Mesenchymal stem cell (in vitro differentiated cells and primary cell): ENCODE data around the gene SULT1C2.

Experiments used
- DNase-seq: peaks from one replicate; pipeline ENCODE4 v3.0.0-alpha.2; 2013
- H2AFZ ChIP-seq: one replicate; pipeline ENCODE4 v1.6.1; 2013; ENCODE audit warnings: low read depth, mild to moderate bottlenecking, control low read depth, inconsistent platforms, low read length, moderate library complexity
- H2AK5ac ChIP-seq: 2 replicates; pipeline ENCODE4 v1.6.1; 2013; ENCODE audit warnings: low read length, moderate library complexity, mild to moderate bottlenecking, inconsistent platforms; ENCODE audit not compliant: severe bottlenecking
- H2BK120ac ChIP-seq: one replicate; pipeline ENCODE4 v1.6.1; 2013; ENCODE audit warnings: low read depth, mild to moderate bottlenecking, inconsistent platforms, low read length, moderate library complexity
- H2BK12ac ChIP-seq, 2 experiments: one replicate each; pipeline ENCODE4 v1.6.1; 2013; ENCODE audit warnings: inconsistent platforms in 2 of 2, low read length in 2 of 2, mild to moderate bottlenecking in 2 of 2, moderate library complexity in 2 of 2, control low read depth in 1 of 2
- H2BK15ac ChIP-seq: one replicate; pipeline ENCODE4 v1.6.1; 2013; ENCODE audit warnings: mild to moderate bottlenecking, low read depth, inconsistent platforms; ENCODE audit not compliant: poor library complexity, severe bottlenecking
- H2BK5ac ChIP-seq: 2 replicates; pipeline ENCODE4 v1.6.1; 2013; ENCODE audit warnings: low read depth, mild to moderate bottlenecking, low read length, control low read depth, inconsistent platforms; ENCODE audit not compliant: poor library complexity, severe bottlenecking
- H3K14ac ChIP-seq, 2 experiments: one replicate each; pipeline ENCODE4 v1.6.1; 2013; ENCODE audit warnings: inconsistent platforms in 2 of 2, low read length in 2 of 2, control low read depth in 1 of 2, mild to moderate bottlenecking in 1 of 2, moderate library complexity in 1 of 2
- H3K18ac ChIP-seq, 2 experiments: one replicate each; pipeline ENCODE4 v1.6.1; 2013; ENCODE audit warnings: inconsistent platforms in 2 of 2, low read length in 2 of 2, control low read depth in 1 of 2, low read depth in 1 of 2, mild to moderate bottlenecking in 1 of 2
- H3K23ac ChIP-seq, 2 experiments: one replicate each; pipeline ENCODE4 v1.6.1; 2013; ENCODE audit warnings: inconsistent platforms in 2 of 2, low read length in 2 of 2, mild to moderate bottlenecking in 2 of 2, moderate library complexity in 2 of 2, control low read depth in 1 of 2
- H3K27ac ChIP-seq: 2 replicates; pipeline ENCODE4 v1.5.1; 2013; ENCODE audit warnings: mild to moderate bottlenecking, moderate library complexity, low read length, control low read depth, inconsistent platforms; ENCODE audit not compliant: poor library complexity, severe bottlenecking
- H3K27me3 ChIP-seq, 2 experiments: 2 replicates each; pipeline versions ENCODE4 v1.6.1 to v1.7.0; 2013; ENCODE audit warnings: low read length in 2 of 2, mild to moderate bottlenecking in 2 of 2, moderate library complexity in 2 of 2, control low read depth in 1 of 2, inconsistent platforms in 1 of 2; ENCODE audit not compliant: control insufficient read depth in 1 of 2, insufficient read depth in 1 of 2
- H3K36me3 ChIP-seq, 2 experiments: 2 replicates each; pipeline versions ENCODE4 v1.6.1 to v1.7.0; 2013; ENCODE audit warnings: low read length in 2 of 2, control low read depth in 1 of 2, inconsistent platforms in 1 of 2, low read depth in 1 of 2, mild to moderate bottlenecking in 1 of 2; ENCODE audit not compliant: insufficient read depth in 2 of 2, control insufficient read depth in 1 of 2
- H3K4ac ChIP-seq, 2 experiments: one replicate each; pipeline ENCODE4 v1.6.1; 2013; ENCODE audit warnings: inconsistent platforms in 2 of 2, low read length in 2 of 2, mild to moderate bottlenecking in 2 of 2, moderate library complexity in 2 of 2, control low read depth in 1 of 2, low read depth in 1 of 2
- H3K4me1 ChIP-seq: 2 replicates; pipeline ENCODE4 v1.6.1; 2013; ENCODE audit warnings: low read depth, low read length, control low read depth; ENCODE audit not compliant: control insufficient read depth, insufficient read depth
- H3K4me2 ChIP-seq: 2 replicates; pipeline ENCODE4 v1.6.1; 2013; ENCODE audit warnings: low read length, mild to moderate bottlenecking, inconsistent platforms; ENCODE audit not compliant: poor library complexity, severe bottlenecking
- H3K4me3 ChIP-seq, 2 experiments: 2 replicates each; pipeline versions ENCODE4 v1.5.1 to v1.7.0; 2013; ENCODE audit warnings: low read length in 2 of 2, mild to moderate bottlenecking in 2 of 2, control low read depth in 1 of 2, low read depth in 1 of 2; ENCODE audit not compliant: insufficient read depth in 1 of 2
- H3K79me1 ChIP-seq: replicated peaks from 2 replicates; pipeline ENCODE4 v1.6.1; 2013; ENCODE audit warnings: mild to moderate bottlenecking, control low read depth, low read length, inconsistent platforms; ENCODE audit not compliant: poor library complexity, severe bottlenecking
- H3K9ac ChIP-seq: 2 replicates; pipeline ENCODE4 v1.7.0; 2013; ENCODE audit warnings: mild to moderate bottlenecking, low read length, moderate library complexity
- H3K9me3 ChIP-seq: 2 replicates; pipeline ENCODE4 v1.7.0; 2013; ENCODE audit warnings: mild to moderate bottlenecking, low read length; ENCODE audit not compliant: control insufficient read depth
- H4K8ac ChIP-seq: one replicate; pipeline ENCODE4 v1.6.1; 2013; ENCODE audit warnings: inconsistent platforms, mild to moderate bottlenecking, low read length, moderate library complexity
- H4K91ac ChIP-seq: one replicate; pipeline ENCODE4 v1.6.1; 2013; ENCODE audit warnings: mild to moderate bottlenecking, low read length, inconsistent platforms
- WGBS: methylation state at CpG from one replicate; pipeline ENCODE4 v1.1.7; 2013; ENCODE audit warnings: mixed read lengths; 5-methylcytosine and 5-hydroxymethylcytosine counted together

SULT1C2 gene

DNA sequence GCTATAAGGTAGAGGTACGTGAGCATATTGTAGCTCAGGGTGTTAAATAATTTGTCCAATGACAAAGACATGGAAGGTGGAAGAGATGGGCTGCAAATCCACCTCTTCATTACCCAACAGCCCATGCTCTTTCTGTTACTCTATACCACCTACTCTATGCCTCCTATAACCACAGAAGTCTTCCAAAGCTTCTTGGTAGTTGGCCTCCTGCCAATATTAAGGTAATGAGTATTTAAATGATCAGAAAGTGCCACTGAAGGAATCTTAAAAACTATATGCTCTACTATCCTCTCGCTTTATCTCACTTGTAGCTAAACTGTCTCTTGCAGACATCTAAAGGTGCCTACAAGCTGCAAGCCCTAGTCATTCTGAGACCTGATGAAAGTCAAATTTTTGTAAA, 41.1 kb downstream of the SULT1C2 start:
- Histone ChIP-seq H3K36me3 (no peaks in the 10 kb centered on the region), H2BK5ac (no peak overlapping the region), H4K8ac (no peak overlapping the region), H3K4me1 (peaks cover 8% of the 10 kb centered on the region), H3K23ac (no peak overlapping the region), H3K9ac (no peak overlapping the region), H3K4ac (no peak overlapping the region), H3K14ac (no peak overlapping the region), H3K27me3 (no peaks in the 10 kb centered on the region), H3K18ac (no peak overlapping the region), H3K27ac (no peak overlapping the region), H3K4me2 (no peak overlapping the region), H2AFZ (no peak overlapping the region), H3K9me3 (no peaks in the 10 kb centered on the region), H2BK120ac (no peak overlapping the region), H2BK12ac (no peak overlapping the region), H3K79me1 (no peaks in the 10 kb centered on the region), H2BK15ac (no peak overlapping the region), H2AK5ac (no peak overlapping the region), H3K4me3 (no peak overlapping the region), H4K91ac (no peak overlapping the region)
- no peak for DNase-seq
- 100% methylated on average over 1 of the region's 2 CpGs for WGBS

DNA sequence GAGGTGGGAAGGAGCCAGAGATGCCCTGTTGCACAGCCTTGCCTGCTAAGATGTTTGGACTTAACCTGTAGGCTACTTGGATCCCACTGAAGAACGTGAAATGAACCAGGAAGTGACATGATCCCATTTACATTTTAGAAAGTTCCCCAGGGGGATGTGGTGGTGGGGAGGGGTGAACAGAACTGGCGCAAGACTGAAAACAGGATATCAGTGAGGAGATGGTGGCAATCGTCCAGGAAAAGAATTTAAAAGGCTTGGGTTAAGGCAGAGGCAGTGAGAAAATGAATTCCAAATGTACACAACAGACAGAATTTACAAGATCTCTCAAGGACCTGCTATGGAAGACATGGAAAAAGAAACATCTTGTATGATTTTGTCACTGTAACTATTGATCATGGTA, 42.3 kb downstream of the SULT1C2 start:
- Histone ChIP-seq H2BK120ac (no peak overlapping the region), H3K4me2 (no peak overlapping the region), H3K36me3 (no peaks in the 10 kb centered on the region), H3K27me3 (no peaks in the 10 kb centered on the region), H3K14ac (no peak overlapping the region), H3K9me3 (no peaks in the 10 kb centered on the region), H3K79me1 (no peaks in the 10 kb centered on the region), H3K9ac (no peak overlapping the region), H2BK5ac (no peak overlapping the region), H4K91ac (no peak overlapping the region), H3K4me3 (no peak overlapping the region), H2AK5ac (no peak overlapping the region), H3K23ac (no peak overlapping the region), H3K18ac (no peak overlapping the region), H3K4me1 (peaks cover under 1% of the 10 kb centered on the region), H4K8ac (no peak overlapping the region), H2AFZ (no peak overlapping the region), H2BK12ac (no peak overlapping the region), H3K4ac (no peak overlapping the region), H3K27ac (no peak overlapping the region), H2BK15ac (no peak overlapping the region)
- DNase-seq: no peak
- 65% methylated on average over 2 of the region's 3 CpGs for WGBS

GRCh38 chr2:108345951-108346350, 57.3 kb downstream of the SULT1C2 start:
- Histone ChIP-seq H3K4me2 (no peak overlapping the region), H4K8ac (no peak overlapping the region), H3K9me3 (no peaks in the 10 kb centered on the region), H3K4ac (no peak overlapping the region), H3K23ac (no peak overlapping the region), H2AFZ (no peak overlapping the region), H3K4me1 (peaks cover 4% of the 10 kb centered on the region), H4K91ac (no peak overlapping the region), H2BK15ac (no peak overlapping the region), H3K14ac (no peak overlapping the region), H3K9ac (no peak overlapping the region), H2BK120ac (no peak overlapping the region), H2BK5ac (no peak overlapping the region), H3K27ac (no peak overlapping the region), H3K27me3 (no peaks in the 10 kb centered on the region), H3K36me3 (no peaks in the 10 kb centered on the region), H2AK5ac (no peak overlapping the region), H3K79me1 (no peaks in the 10 kb centered on the region), H3K4me3 (no peak overlapping the region), H2BK12ac (no peak overlapping the region), H3K18ac (no peak overlapping the region)
- 93% methylated on average over 3 of the region's 3 CpGs for WGBS
- DNase-seq: no peak

- no peak overlapping the region for H3K4me2 ChIP-seq
Observed at GRCh38 chr2:108346827-108347226, 58.1 kb downstream of the SULT1C2 start.

More at GRCh38 chr2:108346827-108347226, 58.1 kb downstream of the SULT1C2 start:
- no peak overlapping the region for H3K18ac ChIP-seq
- no peak for DNase-seq
- H3K4me3 ChIP-seq: no peak overlapping the region
- H2BK15ac ChIP-seq: no peak overlapping the region
- no peak overlapping the region for H3K27ac ChIP-seq
- no peak overlapping the region for H3K14ac ChIP-seq
- 71% methylated on average over 1 of the region's 3 CpGs for WGBS
- H2BK5ac ChIP-seq: no peak overlapping the region
- H2BK12ac ChIP-seq: no peak overlapping the region
- no peak overlapping the region for H4K8ac ChIP-seq
- no peak overlapping the region for H2AK5ac ChIP-seq
- no peaks in the 10 kb centered on the region for H3K36me3 ChIP-seq
- no peaks in the 10 kb centered on the region for H3K9me3 ChIP-seq
- peaks cover 4% of the 10 kb centered on the region for H3K4me1 ChIP-seq
- no peaks in the 10 kb centered on the region for H3K27me3 ChIP-seq
- no peak overlapping the region for H3K9ac ChIP-seq
- H2AFZ ChIP-seq: no peak overlapping the region
- no peaks in the 10 kb centered on the region for H3K79me1 ChIP-seq
- no peak overlapping the region for H2BK120ac ChIP-seq
- no peak overlapping the region for H3K23ac ChIP-seq
- no peak overlapping the region for H4K91ac ChIP-seq
- H3K4ac ChIP-seq: no peak overlapping the region
